HL-60 (cell line): ENCODE data around the gene CHD9.

Source experiments
- CTCF ChIP-seq: IDR thresholded peaks from one replicate; pipeline ENCODE4 v1.5.1; 2011; ENCODE audit warnings: low read length, control low read depth, inconsistent platforms; ENCODE audit not compliant: insufficient read depth
- GABPA ChIP-seq: IDR thresholded peaks from 2 replicates; pipeline ENCODE4 v1.6.1; 2012; ENCODE audit warnings: low read depth
- POLR2AphosphoS5 ChIP-seq: IDR thresholded peaks from 2 replicates; pipeline ENCODE4 v1.6.1; 2012; ENCODE audit warnings: low read depth

DNA sequence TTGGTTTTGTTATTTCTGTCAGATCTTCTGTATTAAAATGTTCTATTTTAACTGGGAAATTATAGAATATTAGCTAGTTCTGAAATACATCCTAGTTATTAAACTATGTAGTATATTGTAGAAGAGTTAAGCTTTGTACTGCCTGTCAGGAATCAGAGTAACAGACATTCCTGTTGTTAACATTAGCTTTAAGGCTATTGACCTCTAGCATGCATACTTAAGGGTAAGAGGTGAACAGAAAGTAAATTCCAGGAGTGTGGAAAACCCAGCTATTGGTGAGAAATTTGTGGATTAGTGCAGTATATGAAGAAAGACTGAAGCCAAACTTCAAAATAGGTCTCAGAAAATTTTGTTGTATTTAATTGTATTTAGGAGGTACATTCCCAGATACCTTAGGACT, 111.3 kb downstream of the CHD9 start:
- no peak for TF ChIP-seq CTCF
- no peak for TF ChIP-seq POLR2AphosphoS5
- no peak for TF ChIP-seq GABPA
